GM12878 (cell line): ENCODE data around the gene GPR108. TPM values are rescaled to one million over a fixed set of nuclear protein-coding genes. Genes with fewer than 3 reads are reported as not detected.
A peak's percentile ranks its signal among the peaks of the same experiment; 100 is the strongest.

Source experiments
- ATAC-seq: fragments of 200-7000 bp; cut with Tn5 transposase; 3 replicates; pipeline ENCODE4 v1.9.1; 2020; ENCODE audit warnings: mild to moderate bottlenecking, moderate library complexity
- BruUV-seq: library from RNA; stranded (reverse); fragments of 400-500 nt; replicated peaks from 2 replicates; lab custom pipeline; 2021; lab: Mats Ljungman, UMichigan
- CTCF ChIA-PET: fragments of 300-600 bp; sonication (Branson Sonifier 250); formaldehyde crosslinking; extraction: SDS; loops from one replicate; lab custom pipeline; 2021; ENCODE audit warnings: inconsistent platforms; lab: Yijun Ruan, JAX
- POLR2A ChIA-PET: fragments of 350-600 bp; formaldehyde crosslinking; extraction: SDS; loops from one replicate; lab custom pipeline; 2021; ENCODE audit warnings: inconsistent platforms; lab: Charles Lee
- RAD21 ChIA-PET: fragments of 300-600 bp; sonication (Branson Sonifier 250); formaldehyde crosslinking; loops from one replicate; lab custom pipeline; 2023; ENCODE audit warnings: antibody characterized with exemption; ENCODE audit not compliant: unreplicated experiment; lab: Charles Lee
- SMC1A ChIA-PET: fragments of 300-600 bp; sonication (Branson Sonifier 250); formaldehyde crosslinking; loops from one replicate; lab custom pipeline; 2023; ENCODE audit not compliant: unreplicated experiment, uncharacterized antibody; lab: Charles Lee
- DNase-seq: peaks from one replicate; pipeline ENCODE4 v3.0.0-alpha.2; 2011; ENCODE audit warnings: low read depth, low spot score
- FAIRE-seq: peaks from 3 replicates; lab custom pipeline; 2011; peaks lifted over from hg19 to GRCh38; lab: Jason Lieb, UNC
- H2AFZ ChIP-seq: 2 replicates; pipeline ENCODE4 v1.6.0; 2011; ENCODE audit warnings: low read depth, low read length, control low read depth; ENCODE audit not compliant: control insufficient read depth
- H3K27ac ChIP-seq: 2 replicates; pipeline ENCODE4 v1.5.1; 2011; ENCODE audit warnings: control low read depth; ENCODE audit not compliant: control insufficient read depth, insufficient read depth
- H3K27me3 ChIP-seq, 2 experiments: replicated peaks in 1 of 2; 2 replicates each; pipeline versions ENCODE4 v1.6.0 to v1.6.1; 2011; ENCODE audit warnings: low read length in 1 of 2; ENCODE audit not compliant: control insufficient read depth in 2 of 2, insufficient read depth in 2 of 2
- H3K36me3 ChIP-seq, 2 experiments: 2 replicates each; pipeline ENCODE4 v1.5.1; 2011; ENCODE audit warnings: low read length in 1 of 2; ENCODE audit not compliant: control insufficient read depth in 2 of 2, insufficient read depth in 2 of 2
- H3K4me1 ChIP-seq: 2 replicates; pipeline ENCODE4 v1.6.1; 2011; ENCODE audit warnings: mild to moderate bottlenecking, low read length, moderate library complexity, mixed read lengths; ENCODE audit not compliant: control insufficient read depth, insufficient read depth
- H3K4me2 ChIP-seq: 2 replicates; pipeline ENCODE4 v1.6.0; 2011; ENCODE audit warnings: control low read depth; ENCODE audit not compliant: control insufficient read depth, insufficient read depth
- H3K4me3 ChIP-seq: fragments of 200-600 bp; sonication (generic); 2 replicates; pipeline ENCODE4 v1.5.1; 2016
- H3K79me2 ChIP-seq: 2 replicates; pipeline ENCODE4 v1.6.0; 2011; ENCODE audit warnings: low read length; ENCODE audit not compliant: control insufficient read depth, insufficient read depth
- H3K9ac ChIP-seq: 2 replicates; pipeline ENCODE4 v1.8.0; 2011; ENCODE audit warnings: low read length, control low read depth, mixed read lengths; ENCODE audit not compliant: control insufficient read depth, insufficient read depth
- H3K9me3 ChIP-seq: replicated peaks from 3 replicates; pipeline ENCODE4 v1.5.1; 2011; ENCODE audit warnings: mild to moderate bottlenecking, low read length; ENCODE audit not compliant: control insufficient read depth, insufficient read depth
- H4K20me1 ChIP-seq: 2 replicates; pipeline ENCODE4 v1.6.0; 2011; ENCODE audit not compliant: control insufficient read depth, insufficient read depth
- BCL11A ChIP-seq: IDR thresholded peaks from 2 replicates; pipeline ENCODE4 v1.6.1; 2011; ENCODE audit warnings: low read depth, low read length
- BMI1 ChIP-seq: fragments of 450-650 bp; IDR thresholded peaks from 2 replicates; pipeline ENCODE4 v1.6.1; 2016; ENCODE audit warnings: mild to moderate bottlenecking, moderate library complexity, borderline replicate concordance
- CBFB ChIP-seq: IDR thresholded peaks from 2 replicates; pipeline ENCODE4 v1.6.1; 2016; ENCODE audit warnings: antibody characterized with exemption, low read depth
- EED ChIP-seq: sonication (generic); IDR thresholded peaks from 2 replicates; pipeline ENCODE4 v1.6.1; 2016; ENCODE audit warnings: antibody characterized with exemption, low read depth
- ELK1 ChIP-seq: IDR thresholded peaks from 2 replicates; pipeline ENCODE4 v1.6.1; 2012; ENCODE audit warnings: low read depth, low read length, improper control_type of control experiment
- FOXM1 ChIP-seq: IDR thresholded peaks from 2 replicates; pipeline ENCODE4 v1.6.1; 2012; ENCODE audit warnings: low read depth, mild to moderate bottlenecking, inconsistent platforms, low read length, moderate library complexity
- HDAC6 ChIP-seq: fragments of 200-600 bp; sonication (generic); IDR thresholded peaks from one replicate; pipeline ENCODE4 v1.8.0; 2017; ENCODE audit warnings: antibody characterized with exemption; ENCODE audit not compliant: unreplicated experiment
- HDGF ChIP-seq: fragments of 450-650 bp; IDR thresholded peaks from 2 replicates; pipeline ENCODE4 v1.6.1; 2016; ENCODE audit warnings: antibody characterized with exemption
- IKZF2 ChIP-seq, 2 experiments: fragments of 450-650 bp; IDR thresholded peaks; 2 replicates each; pipeline ENCODE4 v1.6.1; 2017; ENCODE audit warnings: mild to moderate bottlenecking in 2 of 2, moderate library complexity in 2 of 2
- JUNB ChIP-seq: IDR thresholded peaks from 2 replicates; pipeline ENCODE4 v1.6.1; 2016; ENCODE audit warnings: antibody characterized with exemption, mild to moderate bottlenecking
- NBN ChIP-seq: fragments of 450-650 bp; IDR thresholded peaks from 2 replicates; pipeline ENCODE4 v1.6.1; 2016
- NKRF ChIP-seq: fragments of 450-650 bp; conservative IDR thresholded peaks from 2 replicates; pipeline ENCODE4 v1.6.1; 2017; ENCODE audit warnings: mild to moderate bottlenecking, moderate library complexity
- NRF1 ChIP-seq: conservative IDR thresholded peaks from 2 replicates; pipeline ENCODE4 v1.6.1; 2011; ENCODE audit warnings: mild to moderate bottlenecking, low read depth, low read length, improper control_type of control experiment
- RELA ChIP-seq: fragments of 450-650 bp; IDR thresholded peaks from 2 replicates; pipeline ENCODE4 v1.8.0; 2014; ENCODE audit warnings: borderline replicate concordance; ENCODE audit not compliant: partially characterized antibody
- RELB ChIP-seq: fragments of 450-650 bp; IDR thresholded peaks from 2 replicates; pipeline ENCODE4 v1.6.1; 2017; ENCODE audit warnings: low read depth, mild to moderate bottlenecking, moderate library complexity
- SP1 ChIP-seq: IDR thresholded peaks from one replicate; pipeline ENCODE4 v1.6.1; 2011; ENCODE audit warnings: low read depth, low read length
- SREBF2 ChIP-seq: IDR thresholded peaks from 2 replicates; pipeline ENCODE4 v1.6.1; 2012; ENCODE audit warnings: mild to moderate bottlenecking, low read length
- ZNF384 ChIP-seq: IDR thresholded peaks from 2 replicates; pipeline ENCODE4 v1.6.1; 2012; ENCODE audit warnings: low read depth, mild to moderate bottlenecking, low read length, improper control_type of control experiment, borderline replicate concordance
- WGBS: methylation state at CpG from one replicate; pipeline ENCODE4 v1.1.6; 2016; ENCODE audit warnings: low lambda C conversion rate; ENCODE audit not compliant: insufficient replicate concordance, insufficient coverage; ENCODE audit errors: missing lambda C conversion rate; 5-methylcytosine and 5-hydroxymethylcytosine counted together
- in situ Hi-C: fragments of 300-500 bp; cut with MboI; formaldehyde crosslinking; loops from 9 replicates; pipeline ENCODE4 v1.14.3; 2018; ENCODE audit warnings: mixed read lengths
- intact Hi-C: fragments of 100-400 bp; cut with micrococcal nuclease; formaldehyde crosslinking; loops from one replicate; pipeline ENCODE4 v1.14.2; 2022; ENCODE audit not compliant: unreplicated experiment
- polyA plus RNA-seq, 11 experiments: library from polyadenylated mRNA; depleted of rRNA in 4 of 11; unstranded in 6 of 11; stranded (reverse) in 5 of 11; fragments of >200 nt; fragmentation: Nextera tagmentation in 4 of 11; fragmentation: Illumina TruSeq in 1 of 11; extraction: Ambion mirVana in 4 of 11; extraction: Trizol in 1 of 11; gene quantifications; 1 replicate in 1 of 11; 2 replicates in 10 of 11; pipeline versions ENCODE4 v1.2.1 to v1.2.3, GENCODE V29; 2011 to 2016; ENCODE audit warnings: inconsistent platforms in 2 of 11, missing spikeins in 2 of 11, low read depth in 1 of 11
- total RNA-seq, 4 experiments: library from RNA; depleted of rRNA in 3 of 4; stranded (reverse); fragments of >200 nt in 3 of 4; fragmentation: Illumina TruSeq in 1 of 4; extraction: Trizol in 1 of 4; gene quantifications; 2 replicates each; pipeline versions ENCODE4 v1.2.1 to v1.2.3, GENCODE V29; 2013 to 2021
- TF ChIP-seq, protein P1 (sequence below): IDR thresholded peaks from 2 replicates; pipeline ENCODE4 v1.6.1; 2012; ENCODE audit warnings: low read length, inconsistent platforms

Gene GPR108
- total and polyA plus RNA-seq, 10 of the 15 experiments (the other 5 are each of a cell fraction or from before 2014, with no cell fraction given), result 4.4 to 87.2 (median 57.1) TPM

DNA sequence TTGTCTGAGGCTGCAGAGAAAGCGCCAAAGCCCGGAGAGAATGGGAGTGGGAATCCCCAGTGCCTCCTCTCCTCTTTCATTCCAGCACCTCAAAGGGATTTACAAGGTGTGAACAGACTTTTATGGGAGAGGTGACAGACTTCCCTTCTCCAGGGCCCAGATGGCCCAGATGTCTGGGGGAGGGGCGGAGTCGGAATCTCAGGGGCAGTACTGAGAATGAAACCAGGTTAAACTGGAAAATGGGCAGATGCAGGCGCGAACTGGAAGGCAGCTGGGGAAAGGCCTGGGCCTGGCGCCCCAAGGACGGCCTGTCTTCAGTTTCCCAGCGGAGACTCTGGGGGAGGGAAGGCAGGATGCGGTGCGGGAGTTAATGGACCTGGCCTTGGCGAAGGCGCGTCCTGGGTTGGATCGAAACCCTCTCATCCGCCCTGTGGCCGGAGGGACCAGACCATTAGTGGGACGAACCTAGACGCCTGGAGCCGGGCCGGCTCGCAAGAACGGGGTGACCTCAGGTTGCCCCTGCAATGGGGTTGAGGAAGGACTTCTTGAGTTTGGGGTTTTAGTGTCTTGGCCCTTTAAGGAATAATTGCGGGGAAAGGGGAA is 1.5 kb upstream of the GPR108 start:
- SMC1A ChIA-PET, result interaction anchor here (1.1 to 4.0 kb wide), 14 partner anchors 10 to 221 kb away, joined by 3 to 55 read pairs (median 8); partner anchors contain the start of genes TNFSF14 and VAV1
- FAIRE-seq (no peak), DNase-seq (no peak), ATAC-seq (no peak)
- Histone ChIP-seq H3K27me3 (no peaks in the 10 kb centered on the region), H3K4me3 (peak overlapping the region; percentile 65), H3K4me2 (peak overlapping the region; percentile 100), H3K4me1 (peaks cover 30% of the 10 kb centered on the region), H3K36me3 (peaks cover 4% of the 10 kb centered on the region in 2 experiments; a peak in 3 of 4 replicates), H3K9ac (peak overlapping the region; percentile 85), H3K79me2 (peaks cover 44% of the 10 kb centered on the region), H4K20me1 (no peaks in the 10 kb centered on the region), H2AFZ (peak overlapping the region; percentile 90), H3K27ac (peak overlapping the region; percentile 71), H3K9me3 (no peaks in the 10 kb centered on the region)
- CTCF ChIA-PET, result interaction anchor here (0.6 to 5.5 kb wide), 25 partner anchors 10 to 613 kb away, joined by 3 to 104 read pairs (median 7); partner anchors contain the start of genes C3, SH2D3A, TNFSF14 and VAV1
- in situ Hi-C loops (loop anchor here (5.0 kb wide), 2 partner anchors 123 to 222 kb away; no protein-coding TSS in a partner anchor), intact Hi-C loops (loop anchor here (1.0 to 2.0 kb wide), 3 partner anchors 28 to 222 kb away; partner anchors contain the start of gene SH2D3A)
- RAD21 ChIA-PET, result interaction anchor here (1.1 to 5.1 kb wide), 16 partner anchors 11 to 360 kb away, joined by 3 to 76 read pairs (median 8); partner anchors contain the start of gene VAV1
- 15% methylated on average over 24 of the region's 24 CpGs for WGBS
- BruUV-seq, result no TSS peak
- POLR2A ChIA-PET, result interaction anchor here (1.1 to 4.0 kb wide), 7 partner anchors 10 to 222 kb away, joined by 4 to 25 read pairs (median 13); partner anchors contain the start of genes SH2D3A, TNFSF14 and VAV1
- TF ChIP-seq HDAC6, result no peak
- TF ChIP-seq HDGF, result peak; percentile 22; the same call in 1 of the 2 replicates
- TF ChIP-seq IKZF2 (IDR thresholded peaks at IDR 0.05), result 0 out of 4 replicates have a peak, but pooled peaks of 1 of the 2 experiments have one; percentile 52
- peak; percentile 21; the same call in 1 of the 2 replicates for TF ChIP-seq RELB
- no peak for TF ChIP-seq RELA
- TF ChIP-seq NBN, result no peak
- no peak for TF ChIP-seq NKRF
- no peak for TF ChIP-seq CBFB
- no peak for TF ChIP-seq FOXM1
- no peak for TF ChIP-seq BMI1
- TF ChIP-seq SREBF2, result no peak
- TF ChIP-seq, protein P1, sequence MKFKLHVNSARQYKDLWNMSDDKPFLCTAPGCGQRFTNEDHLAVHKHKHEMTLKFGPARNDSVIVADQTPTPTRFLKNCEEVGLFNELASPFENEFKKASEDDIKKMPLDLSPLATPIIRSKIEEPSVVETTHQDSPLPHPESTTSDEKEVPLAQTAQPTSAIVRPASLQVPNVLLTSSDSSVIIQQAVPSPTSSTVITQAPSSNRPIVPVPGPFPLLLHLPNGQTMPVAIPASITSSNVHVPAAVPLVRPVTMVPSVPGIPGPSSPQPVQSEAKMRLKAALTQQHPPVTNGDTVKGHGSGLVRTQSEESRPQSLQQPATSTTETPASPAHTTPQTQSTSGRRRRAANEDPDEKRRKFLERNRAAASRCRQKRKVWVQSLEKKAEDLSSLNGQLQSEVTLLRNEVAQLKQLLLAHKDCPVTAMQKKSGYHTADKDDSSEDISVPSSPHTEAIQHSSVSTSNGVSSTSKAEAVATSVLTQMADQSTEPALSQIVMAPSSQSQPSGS, result no peak
- no peak for TF ChIP-seq JUNB
- TF ChIP-seq ZNF384, result no peak
- no peak for TF ChIP-seq ELK1
- TF ChIP-seq EED, result peak; percentile 60; the same call in 1 of the 2 replicates
- TF ChIP-seq SP1, result peak; percentile 1
- no peak for TF ChIP-seq BCL11A
- no peak for TF ChIP-seq NRF1
